ENCODE measurements around the gene GAS7. TPM values are rescaled to one million over a fixed set of nuclear protein-coding genes. Genes with fewer than 3 reads are reported as not detected.

GAS7 gene
- total RNA-seq, 1 donor from 2014 or later: 8.5 TPM

DNA sequence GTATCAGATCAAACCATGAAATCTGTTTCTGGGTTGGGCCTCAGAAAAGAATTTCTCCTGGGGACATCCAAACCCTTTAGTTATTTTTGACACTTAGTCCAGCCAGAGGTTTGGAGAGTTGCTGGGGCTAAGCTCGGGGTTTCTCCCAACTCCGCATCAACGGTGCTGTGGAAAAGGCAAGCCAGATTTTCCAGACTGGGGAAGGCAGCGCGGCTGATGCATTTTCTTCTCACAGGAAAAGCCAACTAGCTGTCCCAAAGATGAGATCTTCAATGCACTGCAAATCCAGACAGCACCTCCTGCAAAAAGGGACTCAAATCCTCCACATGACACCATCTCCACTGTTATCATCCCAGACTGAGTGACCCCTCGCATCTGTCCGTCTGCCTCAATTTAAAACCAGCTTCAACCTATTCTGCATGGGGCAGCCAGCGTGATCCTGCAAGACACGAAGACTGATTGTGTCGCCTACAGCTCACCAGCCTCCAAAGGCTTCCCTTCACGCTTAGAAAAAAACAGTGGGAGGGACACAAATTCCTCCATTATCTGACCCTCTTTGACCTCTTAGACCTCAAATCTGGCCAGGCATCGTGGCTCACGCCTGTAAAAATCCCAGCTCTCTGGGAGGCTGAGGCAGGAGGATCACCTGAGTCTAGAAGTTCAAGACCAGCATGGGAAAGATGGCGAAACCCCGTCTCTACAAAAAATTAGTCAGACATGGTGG lies 62.0 kb downstream of the GAS7 start:
- no peak overlapping the region for H3K4me3 Mint-ChIP-seq (ENCODE audit: unreplicated experiment)
- H3K4me1 Mint-ChIP-seq (ENCODE audit: low read depth, unreplicated experiment): peaks cover 28% of the 10 kb centered on the region
- DNase-seq (ENCODE audit: low read depth): no peak
- H3K9me3 Mint-ChIP-seq (ENCODE audit: unreplicated experiment): no peaks in the 10 kb centered on the region
- H3K36me3 Mint-ChIP-seq (ENCODE audit: low read depth, unreplicated experiment): peaks cover 2% of the 10 kb centered on the region
- H3K79me2 ChIP-seq (ENCODE audit: insufficient read depth, low read length): no peaks in the 10 kb centered on the region
- no peak overlapping the region for H3K9ac ChIP-seq (ENCODE audit: low read length)
- no peaks in the 10 kb centered on the region for H3K27me3 ChIP-seq (ENCODE audit: insufficient read depth, low read length)
- H3K27me3 Mint-ChIP-seq (ENCODE audit: low read depth, unreplicated experiment): no peaks in the 10 kb centered on the region
- no peaks in the 10 kb centered on the region for H3K36me3 ChIP-seq (ENCODE audit: insufficient read depth, low read length)
- H2AFZ ChIP-seq (ENCODE audit: low read depth, low read length): no peak overlapping the region
- H3K27ac Mint-ChIP-seq (ENCODE audit: unreplicated experiment): peak overlapping the region; percentile 53
- H3K4me3 ChIP-seq (ENCODE audit: insufficient read depth, low read depth, low read length): no peak overlapping the region
- H3K27ac ChIP-seq (ENCODE audit: low read depth, low read length): no peak overlapping the region
- TF ChIP-seq EZH2 (IDR thresholded peaks at IDR 0.05; ENCODE audit: insufficient read depth, low read length): no peak
- TF ChIP-seq, protein P1, sequence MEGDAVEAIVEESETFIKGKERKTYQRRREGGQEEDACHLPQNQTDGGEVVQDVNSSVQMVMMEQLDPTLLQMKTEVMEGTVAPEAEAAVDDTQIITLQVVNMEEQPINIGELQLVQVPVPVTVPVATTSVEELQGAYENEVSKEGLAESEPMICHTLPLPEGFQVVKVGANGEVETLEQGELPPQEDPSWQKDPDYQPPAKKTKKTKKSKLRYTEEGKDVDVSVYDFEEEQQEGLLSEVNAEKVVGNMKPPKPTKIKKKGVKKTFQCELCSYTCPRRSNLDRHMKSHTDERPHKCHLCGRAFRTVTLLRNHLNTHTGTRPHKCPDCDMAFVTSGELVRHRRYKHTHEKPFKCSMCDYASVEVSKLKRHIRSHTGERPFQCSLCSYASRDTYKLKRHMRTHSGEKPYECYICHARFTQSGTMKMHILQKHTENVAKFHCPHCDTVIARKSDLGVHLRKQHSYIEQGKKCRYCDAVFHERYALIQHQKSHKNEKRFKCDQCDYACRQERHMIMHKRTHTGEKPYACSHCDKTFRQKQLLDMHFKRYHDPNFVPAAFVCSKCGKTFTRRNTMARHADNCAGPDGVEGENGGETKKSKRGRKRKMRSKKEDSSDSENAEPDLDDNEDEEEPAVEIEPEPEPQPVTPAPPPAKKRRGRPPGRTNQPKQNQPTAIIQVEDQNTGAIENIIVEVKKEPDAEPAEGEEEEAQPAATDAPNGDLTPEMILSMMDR (IDR thresholded peaks at IDR 0.05; ENCODE audit: insufficient read depth, low read depth, low read length): no peak
- no peak overlapping the region for H3K4me2 ChIP-seq (ENCODE audit: low read length)
- no peak for FAIRE-seq
- no peaks in the 10 kb centered on the region for H4K20me1 ChIP-seq (ENCODE audit: insufficient read depth, low read length)
- H3K9me3 ChIP-seq (ENCODE audit: insufficient read depth, low read depth, low read length): no peaks in the 10 kb centered on the region
- H3K4me1 ChIP-seq (ENCODE audit: insufficient read depth, low read length): peaks cover 8% of the 10 kb centered on the region

DNA sequence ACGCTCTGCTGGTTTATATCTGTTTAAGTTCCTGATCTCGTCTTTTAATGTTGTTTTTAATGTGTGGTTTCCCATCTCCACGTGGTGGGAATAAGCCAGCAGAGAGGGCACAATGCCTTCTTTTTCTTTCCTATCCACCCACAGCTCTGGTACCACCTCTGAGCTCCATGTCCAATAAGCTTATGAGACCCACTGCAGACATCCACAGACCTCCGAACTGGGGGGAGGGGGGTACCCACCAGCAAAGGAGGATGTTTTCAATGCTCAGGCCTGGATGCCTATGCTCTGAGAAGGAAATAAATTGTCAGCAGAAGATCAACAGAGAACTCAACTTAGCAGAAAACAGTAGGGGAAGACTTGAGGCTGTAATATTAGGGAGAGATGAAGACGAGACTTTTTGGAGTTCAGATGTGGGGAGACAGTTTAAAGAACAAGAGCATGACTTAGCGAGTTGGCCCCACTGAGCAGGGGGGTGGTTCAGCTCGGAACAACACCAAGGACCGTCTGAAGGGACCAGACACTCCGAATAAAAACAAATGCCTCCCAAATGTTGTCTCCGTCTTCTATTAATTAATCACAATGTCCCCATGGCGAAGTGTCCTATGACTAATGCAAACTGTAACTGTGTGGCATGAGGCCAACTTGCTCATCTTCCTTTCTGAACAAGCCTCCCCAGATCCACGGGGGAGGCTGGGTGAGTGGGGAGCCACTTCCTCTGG lies 62.7 kb downstream of the GAS7 start:
- Mint-ChIP-seq H3K27ac (ENCODE audit: unreplicated experiment) (peak overlapping the region; percentile 53), H3K9me3 (ENCODE audit: unreplicated experiment) (no peaks in the 10 kb centered on the region), H3K27me3 (ENCODE audit: low read depth, unreplicated experiment) (no peaks in the 10 kb centered on the region), H3K36me3 (ENCODE audit: low read depth, unreplicated experiment) (peaks cover 2% of the 10 kb centered on the region), H3K4me3 (ENCODE audit: unreplicated experiment) (no peak overlapping the region), H3K4me1 (ENCODE audit: low read depth, unreplicated experiment) (peaks cover 25% of the 10 kb centered on the region)
- H3K4me1 ChIP-seq (ENCODE audit: insufficient read depth, low read length): peaks cover 1% of the 10 kb centered on the region
- DNase-seq (ENCODE audit: low read depth): no peak
- H3K4me3 ChIP-seq (ENCODE audit: insufficient read depth, low read depth, low read length): no peak overlapping the region
- H3K27ac ChIP-seq (ENCODE audit: low read depth, low read length): no peak overlapping the region
- no peaks in the 10 kb centered on the region for H3K79me2 ChIP-seq (ENCODE audit: insufficient read depth, low read length)
- no peak overlapping the region for H3K4me2 ChIP-seq (ENCODE audit: low read length)
- H3K9me3 ChIP-seq (ENCODE audit: insufficient read depth, low read depth, low read length): no peaks in the 10 kb centered on the region
- H4K20me1 ChIP-seq (ENCODE audit: insufficient read depth, low read length): no peaks in the 10 kb centered on the region
- TF ChIP-seq, protein P1 (IDR thresholded peaks at IDR 0.05; ENCODE audit: insufficient read depth, low read depth, low read length): no peak
- no peak for TF ChIP-seq EZH2 (IDR thresholded peaks at IDR 0.05; ENCODE audit: insufficient read depth, low read length)
- no peak overlapping the region for H3K9ac ChIP-seq (ENCODE audit: low read length)
- no peak overlapping the region for H2AFZ ChIP-seq (ENCODE audit: low read depth, low read length)
- FAIRE-seq: peak; percentile 20
- H3K36me3 ChIP-seq (ENCODE audit: insufficient read depth, low read length): no peaks in the 10 kb centered on the region
- H3K27me3 ChIP-seq (ENCODE audit: insufficient read depth, low read length): no peaks in the 10 kb centered on the region

DNA sequence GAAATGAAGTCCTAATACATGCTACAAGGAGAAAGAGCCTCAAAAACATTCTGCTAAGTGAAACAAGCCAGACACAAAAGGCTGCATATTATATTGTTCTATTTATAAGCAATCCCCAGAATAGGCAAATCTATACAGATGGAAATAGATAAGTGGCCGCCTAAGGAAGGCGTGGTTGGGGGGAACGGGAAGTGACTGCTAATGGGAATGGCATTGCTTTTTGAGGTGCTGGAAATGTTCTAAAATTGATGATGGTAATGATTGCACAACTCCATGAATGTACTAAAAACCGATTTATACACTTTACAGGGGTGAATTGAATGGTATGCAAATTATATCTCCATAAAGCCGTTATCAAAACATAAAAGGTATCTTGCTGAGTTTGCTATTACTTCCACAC lies 67.7 kb downstream of the GAS7 start:
- no peak overlapping the region for H3K27ac ChIP-seq (ENCODE audit: low read depth, low read length)
- no peak overlapping the region for H3K4me3 ChIP-seq (ENCODE audit: insufficient read depth, low read depth, low read length)
- H3K4me2 ChIP-seq (ENCODE audit: low read length): no peak overlapping the region
- H3K36me3 Mint-ChIP-seq (ENCODE audit: low read depth, unreplicated experiment): no peaks in the 10 kb centered on the region
- DNase-seq (ENCODE audit: low read depth) (no peak), FAIRE-seq (peak; percentile 68)
- H3K4me3 Mint-ChIP-seq (ENCODE audit: unreplicated experiment): no peak overlapping the region
- no peaks in the 10 kb centered on the region for H3K36me3 ChIP-seq (ENCODE audit: insufficient read depth, low read length)
- no peaks in the 10 kb centered on the region for H3K9me3 Mint-ChIP-seq (ENCODE audit: unreplicated experiment)
- peaks cover 35% of the 10 kb centered on the region for H3K4me1 Mint-ChIP-seq (ENCODE audit: low read depth, unreplicated experiment)
- no peak overlapping the region for H2AFZ ChIP-seq (ENCODE audit: low read depth, low read length)
- no peaks in the 10 kb centered on the region for H3K27me3 Mint-ChIP-seq (ENCODE audit: low read depth, unreplicated experiment)
- no peaks in the 10 kb centered on the region for H3K9me3 ChIP-seq (ENCODE audit: insufficient read depth, low read depth, low read length)
- no peaks in the 10 kb centered on the region for H4K20me1 ChIP-seq (ENCODE audit: insufficient read depth, low read length)
- H3K79me2 ChIP-seq (ENCODE audit: insufficient read depth, low read length): no peaks in the 10 kb centered on the region
- H3K27ac Mint-ChIP-seq (ENCODE audit: unreplicated experiment): no peak overlapping the region
- peaks cover 26% of the 10 kb centered on the region for H3K4me1 ChIP-seq (ENCODE audit: insufficient read depth, low read length)
- no peak overlapping the region for H3K9ac ChIP-seq (ENCODE audit: low read length)
- no peaks in the 10 kb centered on the region for H3K27me3 ChIP-seq (ENCODE audit: insufficient read depth, low read length)
- TF ChIP-seq, protein P1 (IDR thresholded peaks at IDR 0.05; ENCODE audit: insufficient read depth, low read depth, low read length): no peak
- TF ChIP-seq EZH2 (IDR thresholded peaks at IDR 0.05; ENCODE audit: insufficient read depth, low read length): no peak
